CD4-positive, alpha-beta T cell treated with Interleukin-2 at 100 ng/mL for 4 hours (primary cell): Measurements from ENCODE around the gene RARRES2.

ENCODE experiments used
- DNase-seq: peaks from one replicate; pipeline ENCODE4 v3.0.0-alpha.2; 2020; ENCODE audit warnings: low spot score

Gene RARRES2

DNA sequence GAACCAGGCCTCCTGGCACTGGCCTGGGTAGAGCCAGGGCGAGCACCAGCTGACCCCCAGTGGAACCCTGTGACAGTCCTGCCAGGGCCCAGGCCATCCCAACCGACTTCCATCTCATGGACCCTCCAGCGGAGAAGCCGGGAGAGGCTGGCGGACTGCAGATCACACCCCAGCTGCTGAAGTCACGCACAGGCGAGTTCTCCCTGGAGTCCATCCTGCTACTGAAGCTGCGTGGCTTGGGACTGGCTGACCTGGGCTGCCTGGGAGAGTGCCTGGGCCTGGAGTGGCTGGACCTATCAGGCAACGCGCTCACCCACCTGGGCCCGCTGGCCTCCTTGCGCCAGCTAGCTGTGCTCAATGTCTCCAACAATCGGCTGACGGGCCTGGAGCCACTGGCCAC, 4.7 kb downstream of the RARRES2 start:
- DNase-seq = no peak

DNA sequence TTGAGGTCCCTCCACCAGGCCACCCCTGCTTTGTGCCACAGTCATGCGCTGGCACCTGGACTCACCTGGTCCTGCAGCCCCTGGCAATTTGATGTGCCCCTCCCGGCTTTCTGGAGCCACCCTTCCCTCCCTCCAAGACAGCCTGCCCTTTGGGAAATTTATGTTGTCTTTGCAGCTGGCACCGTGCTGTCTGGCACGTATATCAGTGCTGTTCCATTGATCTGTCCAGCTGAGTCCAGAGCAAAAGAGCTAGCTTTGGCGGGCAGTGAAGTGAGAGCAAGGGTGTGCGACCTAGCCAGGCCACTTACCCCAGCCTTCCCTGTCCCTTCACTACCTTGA, 5.7 kb downstream of the RARRES2 start:
- no peak for DNase-seq

- DNase-seq = no peak
Measured at GRCh38 chr7:150335108-150335773, 6.2 kb downstream of the RARRES2 start.

DNA sequence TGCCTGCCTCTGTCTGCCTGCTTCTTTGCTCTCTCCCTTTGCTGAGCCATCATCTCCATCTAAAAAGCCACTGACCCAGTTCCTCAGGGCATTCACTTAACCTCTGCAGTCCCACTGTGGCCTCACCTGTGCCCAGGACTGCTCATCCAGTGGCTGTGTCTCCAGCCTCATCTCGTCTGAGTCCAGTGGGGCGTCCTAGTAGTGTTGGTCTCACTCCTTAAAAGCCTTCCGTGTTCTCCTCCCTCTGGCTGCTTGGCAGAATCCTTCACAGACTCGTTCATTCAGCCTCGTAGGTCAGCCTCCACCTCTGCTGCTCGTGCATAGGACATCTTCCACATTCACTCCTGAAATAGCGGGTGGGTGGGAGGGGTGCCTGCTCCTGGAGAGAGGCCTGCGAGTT, 7.3 kb downstream of the RARRES2 start:
- DNase-seq = no peak

DNA sequence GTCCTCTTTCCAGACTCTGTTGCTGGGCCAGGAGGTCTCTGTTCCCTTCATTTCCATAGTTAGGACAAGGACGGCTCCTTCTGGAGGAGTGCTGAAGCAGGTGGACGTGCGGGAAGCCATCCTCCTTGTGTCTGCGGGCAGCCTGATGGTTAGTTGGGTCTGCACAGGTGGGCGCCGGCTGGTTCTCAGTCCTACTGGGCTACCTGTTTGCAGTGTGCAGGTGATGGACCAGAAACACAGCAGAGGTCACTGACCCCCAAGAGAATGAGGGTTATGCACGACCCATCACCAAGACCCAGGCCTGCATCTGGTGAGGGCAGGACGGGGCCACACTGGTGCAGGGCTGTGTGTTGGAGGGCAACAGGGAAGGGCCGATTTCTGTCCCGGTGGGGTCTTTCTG, 7.8 kb downstream of the RARRES2 start:
- no peak for DNase-seq

DNA sequence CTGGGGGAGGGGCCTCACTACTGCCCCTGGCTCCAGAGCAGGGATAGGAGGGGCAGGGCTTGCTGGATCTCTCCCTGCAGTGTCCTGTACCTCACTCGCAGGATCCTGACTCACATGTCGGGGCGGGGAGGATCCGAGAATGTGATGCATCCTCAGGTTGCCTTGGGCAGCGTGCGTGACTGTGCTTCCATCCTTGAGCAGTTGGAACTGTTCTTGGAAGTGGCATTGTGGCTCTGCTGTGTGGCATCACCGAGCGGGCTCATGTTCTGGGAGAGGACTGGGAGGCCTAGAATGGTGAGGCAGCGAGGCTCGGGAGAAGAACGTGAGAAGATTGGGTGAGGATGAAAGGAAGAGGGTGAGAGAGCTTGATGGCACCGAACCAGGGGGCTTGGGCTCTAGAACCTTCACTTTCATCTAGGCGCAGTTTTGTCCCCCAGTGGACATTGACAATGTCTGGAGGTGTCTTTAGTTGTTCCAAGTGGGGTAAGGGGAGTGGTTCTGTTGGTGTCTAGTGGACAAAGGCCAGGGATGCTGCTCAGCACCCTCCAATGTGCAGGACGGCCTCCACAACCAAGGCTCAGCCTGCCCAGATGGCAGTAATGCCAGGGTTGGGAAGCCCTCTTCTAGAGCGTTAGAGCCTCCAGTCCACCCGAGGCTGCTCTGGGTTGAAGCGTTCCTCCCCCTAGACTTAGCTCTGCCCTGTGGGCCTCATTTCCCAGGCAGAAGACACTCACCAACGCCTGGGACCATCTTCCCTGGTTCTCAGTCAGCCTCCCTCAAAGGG, 8.4 kb downstream of the RARRES2 start:
- DNase-seq = no peak

DNA sequence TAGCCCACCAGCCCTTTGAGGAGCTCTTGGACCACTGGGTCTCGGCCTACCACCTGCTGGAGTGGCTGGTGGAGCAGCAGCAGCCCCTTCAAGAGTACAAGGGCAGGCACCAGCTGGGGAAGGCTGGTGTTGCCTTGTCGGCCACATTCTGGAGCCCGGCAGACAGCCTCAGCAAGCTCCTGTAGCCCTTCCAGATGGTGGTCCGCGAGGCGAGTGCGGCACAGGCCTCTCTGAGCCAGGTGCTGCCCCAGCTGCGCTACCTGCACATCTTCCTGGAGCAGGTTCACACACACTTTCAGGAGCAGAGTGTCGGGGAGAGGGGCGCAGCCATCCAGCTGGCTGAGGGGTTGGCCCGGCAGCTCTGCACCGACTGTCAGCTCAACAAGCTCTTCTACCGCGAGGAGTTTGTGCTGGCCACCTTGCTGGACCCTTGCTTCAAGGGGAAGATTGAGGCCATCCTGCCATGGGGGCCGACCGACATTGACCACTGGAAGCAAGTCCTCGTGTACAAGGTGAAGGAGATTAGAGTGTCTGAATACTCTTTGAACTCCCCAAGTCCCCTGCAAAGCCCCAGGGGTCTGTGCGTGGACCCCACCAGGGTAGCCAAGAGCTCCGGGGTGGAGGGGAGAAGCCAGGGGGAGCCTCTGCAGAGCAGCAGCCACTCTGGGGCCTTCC, 11.1 kb downstream of the RARRES2 start:
- no peak for DNase-seq

DNA sequence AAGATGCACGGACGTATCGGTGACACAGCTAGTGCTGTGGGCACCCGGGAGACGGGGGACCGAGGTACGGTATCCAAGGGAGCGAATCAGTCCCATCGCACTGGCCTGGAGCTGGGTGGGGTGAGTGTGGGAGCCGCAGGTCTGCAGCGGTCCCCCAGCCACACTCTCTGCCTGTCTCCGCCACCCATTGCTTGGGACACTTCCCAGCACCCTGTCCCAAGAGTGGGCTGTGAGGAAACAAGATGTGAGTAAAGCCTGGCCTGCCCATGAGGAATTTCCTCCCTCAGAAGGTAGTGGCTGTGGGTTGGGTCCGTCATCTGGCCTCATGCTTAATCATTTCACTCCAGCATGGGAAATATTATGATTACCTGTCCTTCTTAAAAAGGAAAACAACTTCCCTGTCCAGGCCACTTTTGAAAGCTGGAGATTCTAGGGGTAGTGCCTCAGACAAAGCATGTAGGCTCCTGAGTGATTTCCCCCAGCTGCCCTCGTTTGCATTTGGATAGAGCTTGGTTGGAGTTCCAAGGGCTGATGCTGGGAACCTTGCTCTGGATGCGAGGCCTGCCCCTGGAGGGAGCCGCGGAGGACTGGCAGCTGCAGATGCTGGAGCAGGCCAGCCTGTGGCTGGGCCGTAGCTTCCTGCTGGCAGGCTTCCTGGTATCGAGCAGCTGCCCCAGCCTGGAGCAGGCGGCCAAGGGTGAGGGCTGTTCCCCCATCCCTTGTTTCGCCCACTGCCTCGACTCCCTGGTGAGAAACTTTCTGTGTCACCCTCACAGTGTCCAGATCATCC, 11.9 kb downstream of the RARRES2 start:
- no peak for DNase-seq

GRCh38 chr7:150327308-150327707, 14.1 kb downstream of the RARRES2 start:
- no peak for DNase-seq

- no peak for DNase-seq
Measured at GRCh38 chr7:150326657-150327268, 14.7 kb downstream of the RARRES2 start.

GRCh38 chr7:150325901-150326300, 15.5 kb downstream of the RARRES2 start:
- DNase-seq = no peak

- no peak for DNase-seq
Measured at GRCh38 chr7:150325110-150325611, 16.3 kb downstream of the RARRES2 start.

- no peak for DNase-seq
Measured at GRCh38 chr7:150324373-150324961, 17.0 kb downstream of the RARRES2 start.

DNA sequence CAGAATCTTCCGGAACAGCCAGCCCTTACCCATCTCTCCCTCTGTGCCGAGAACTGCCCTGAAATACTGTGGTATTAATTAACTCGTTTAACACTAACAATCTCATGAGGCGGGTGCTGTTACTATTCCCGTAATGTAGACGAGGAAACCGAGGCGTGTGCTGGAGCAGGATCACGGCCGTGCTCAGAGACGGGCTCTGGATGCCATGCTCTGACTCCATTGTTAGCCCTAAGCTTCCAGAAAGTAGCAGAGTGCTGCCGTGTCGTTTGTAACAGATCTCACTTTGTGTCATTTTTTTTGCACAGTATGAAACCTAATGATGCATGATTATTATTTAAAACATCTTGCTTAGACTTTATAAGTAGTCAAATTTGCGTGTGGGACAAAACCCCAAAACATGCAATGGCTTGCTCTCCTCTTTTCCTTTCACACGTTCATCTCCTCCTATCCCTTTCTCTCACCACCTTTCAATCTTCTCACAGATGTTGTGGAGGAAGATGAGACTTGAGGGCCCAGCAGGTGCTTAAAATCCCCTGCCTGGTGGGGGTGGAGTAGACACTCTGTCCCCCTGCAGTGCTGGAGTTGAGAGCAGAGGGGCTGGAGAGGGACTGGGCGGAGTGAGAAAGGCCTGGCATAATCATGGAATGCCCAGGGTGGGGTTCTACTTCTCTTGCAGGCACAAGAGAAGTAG, 17.6 kb downstream of the RARRES2 start:
- DNase-seq = no peak

GRCh38 chr7:150322833-150323681, 18.4 kb downstream of the RARRES2 start, which contains the start of the genes ACTR3C and LRRC61:
Gene ACTR3C, minus strand, starts transcription at chr7:150323545. Its CDS starts 28,249 bp downstream, at chr7:150295296.
Gene LRRC61, plus strand, starts transcription at chr7:150323355. Its CDS starts 13,507 bp downstream, at chr7:150336862.
- peak; percentile 61 for DNase-seq

DNA sequence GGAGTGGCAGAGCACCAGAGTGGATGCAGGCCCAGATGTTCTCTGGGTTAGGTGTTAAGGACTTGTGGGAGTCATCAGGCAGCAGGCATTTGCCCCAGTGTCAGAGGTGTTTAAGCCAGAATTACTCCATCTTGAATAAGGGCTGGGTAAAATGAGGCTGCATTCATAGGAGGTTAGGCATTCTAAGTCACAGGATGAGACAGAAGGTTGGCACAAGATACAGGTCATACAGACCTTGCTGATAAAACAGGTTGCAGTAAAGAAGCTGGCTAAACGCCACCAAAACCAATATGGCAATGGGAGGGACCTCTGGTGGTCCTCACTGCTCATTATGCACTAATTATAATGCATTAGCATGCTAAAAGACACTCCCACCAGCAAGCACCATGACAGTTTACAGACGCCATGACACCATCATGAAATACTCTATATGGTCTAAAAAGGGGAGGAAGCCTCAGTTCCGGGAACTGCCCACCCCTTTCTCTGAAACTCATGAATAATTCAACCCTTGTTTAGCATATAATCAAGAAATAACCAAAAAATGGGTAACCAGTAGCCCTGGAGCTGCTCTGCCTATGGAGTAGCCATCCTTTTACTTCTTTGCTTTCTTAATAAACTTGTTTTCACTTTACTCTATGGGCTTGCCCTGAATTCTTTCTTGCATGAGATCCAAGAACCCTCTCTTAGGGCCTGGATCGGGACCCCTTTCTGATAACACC, 19.2 kb downstream of the RARRES2 start:
- peak; percentile 78 for DNase-seq

- no peak for DNase-seq
Measured at GRCh38 chr7:150321788-150322113, 19.7 kb downstream of the RARRES2 start.

- DNase-seq = no peak
Measured at GRCh38 chr7:150317748-150318444, 23.5 kb downstream of the RARRES2 start.
